HCT116 (cell line): ENCODE measurements around the gene SPR. TPM values are rescaled to one million over a fixed set of nuclear protein-coding genes. Genes with fewer than 3 reads are reported as not detected.

ENCODE experiments used
- ATAC-seq: fragments of 200-7000 bp; cut with Tn5 transposase; 2 replicates; pipeline ENCODE4 v1.9.1; 2020; ENCODE audit warnings: mild to moderate bottlenecking, moderate library complexity
- BruUV-seq: library from RNA; stranded (reverse); fragments of 400-500 nt; replicated peaks from 2 replicates; lab custom pipeline; 2021; lab: Mats Ljungman, UMichigan
- CTCF ChIA-PET: fragments of 300-600 bp; sonication (Branson Sonifier 250); formaldehyde crosslinking; loops from one replicate; lab custom pipeline; 2021; ENCODE audit warnings: antibody characterized with exemption; lab: Charles Lee
- POLR2A ChIA-PET: fragments of 300-600, 350-600 bp; sonication (Branson Sonifier 250); formaldehyde crosslinking; loops from one replicate; lab custom pipeline; 2021; ENCODE audit warnings: antibody characterized with exemption; lab: Charles Lee
- RAD21 ChIA-PET, 2 experiments: fragments of 300-600 bp; sonication (Branson Sonifier 250); formaldehyde crosslinking; loops; one replicate each; lab custom pipeline; 2023; ENCODE audit warnings: low total read pairs in 2 of 2; ENCODE audit not compliant: uncharacterized antibody in 2 of 2, unreplicated experiment in 2 of 2, low non-redundant PET in 1 of 2; lab: Charles Lee
- DNase-seq: peaks from one replicate; pipeline ENCODE4 v3.0.0-alpha.2; 2010; ENCODE audit warnings: low read depth, low spot score
- H2AFZ ChIP-seq: fragments of 200-600 bp; shearing (Covaris generic), sonication (generic); 2 replicates; pipeline ENCODE4 v1.6.1; 2017; ENCODE audit warnings: low read depth, mixed run types, mixed read lengths, antibody characterized with exemption, low read length; ENCODE audit not compliant: poor library complexity, severe bottlenecking
- H3K27ac ChIP-seq: 2 replicates; pipeline ENCODE4 v1.5.1; 2012; ENCODE audit warnings: low read depth, low read length
- H3K27me3 ChIP-seq: fragments of 200-600 bp; sonication (generic); 2 replicates; pipeline ENCODE4 v1.6.1; 2016; ENCODE audit warnings: mixed run types, low read length, mixed read lengths; ENCODE audit not compliant: insufficient read depth
- H3K36me3 ChIP-seq, 2 experiments: fragments of 200-500 bp in 1 of 2; fragments of 200-600 bp in 1 of 2; sonication (Bioruptor generic) in 1 of 2; sonication (generic) in 1 of 2; 2 replicates each; pipeline versions ENCODE4 v1.5.1 to v1.6.1; 2014 to 2016; ENCODE audit warnings: low read length in 2 of 2, inconsistent platforms in 1 of 2, mixed read lengths in 1 of 2, mixed run types in 1 of 2; ENCODE audit not compliant: insufficient read depth in 2 of 2, control insufficient read depth in 1 of 2
- H3K4me1 ChIP-seq, 2 experiments: fragments of 200-600 bp in 1 of 2; sonication (generic) in 1 of 2; 2 replicates each; pipeline versions ENCODE4 v1.5.1 to v1.6.1; 2012 to 2017; ENCODE audit warnings: low read length in 2 of 2, inconsistent platforms in 1 of 2, mild to moderate bottlenecking in 1 of 2, mixed read lengths in 1 of 2, mixed run types in 1 of 2, moderate library complexity in 1 of 2; ENCODE audit not compliant: insufficient read depth in 2 of 2, control insufficient read depth in 1 of 2
- H3K4me2 ChIP-seq: fragments of 200-600 bp; sonication (generic); 2 replicates; pipeline ENCODE4 v1.6.1; 2017; ENCODE audit warnings: mixed run types, low read length, mixed read lengths
- H3K4me3 ChIP-seq, 2 experiments: fragments of 200-600 bp in 1 of 2; sonication (generic) in 1 of 2; replicated peaks in 1 of 2; 2 replicates each; pipeline ENCODE4 v1.5.1; 2011 to 2016; ENCODE audit warnings: low read length in 2 of 2, control low read depth in 1 of 2, low read depth in 1 of 2, mild to moderate bottlenecking in 1 of 2, mixed read lengths in 1 of 2, mixed run types in 1 of 2
- H3K79me2 ChIP-seq: fragments of 200-600 bp; sonication (generic); 2 replicates; pipeline ENCODE4 v1.6.1; 2017; ENCODE audit warnings: mild to moderate bottlenecking, mixed run types, low read length, moderate library complexity, mixed read lengths; ENCODE audit not compliant: insufficient read depth
- H3K9ac ChIP-seq: fragments of 200-600 bp; sonication (generic); 2 replicates; pipeline ENCODE4 v1.6.1; 2016; ENCODE audit warnings: low read length, mixed read lengths
- H3K9me2 ChIP-seq: fragments of 200-600 bp; sonication (generic), shearing (Covaris generic); 2 replicates; pipeline ENCODE4 v1.6.1; 2017; ENCODE audit warnings: mixed run types, mild to moderate bottlenecking, moderate library complexity; ENCODE audit not compliant: insufficient read depth
- H3K9me3 ChIP-seq, 2 experiments: fragments of 200-500 bp in 1 of 2; fragments of 200-600 bp in 1 of 2; sonication (Bioruptor generic) in 1 of 2; sonication (generic) in 1 of 2; 2 replicates each; pipeline ENCODE4 v1.6.1; 2014 to 2017; ENCODE audit warnings: low read length in 2 of 2, mixed read lengths in 2 of 2, inconsistent platforms in 1 of 2, low read depth in 1 of 2, mild to moderate bottlenecking in 1 of 2, mixed run types in 1 of 2, moderate library complexity in 1 of 2; ENCODE audit not compliant: control insufficient read depth in 1 of 2, insufficient read depth in 1 of 2
- H4K20me1 ChIP-seq: fragments of 200-600 bp; sonication (generic), shearing (Covaris generic); 2 replicates; pipeline ENCODE4 v1.6.1; 2017; ENCODE audit warnings: mixed run types, mild to moderate bottlenecking, moderate library complexity; ENCODE audit not compliant: insufficient read depth
- JUND ChIP-seq: IDR thresholded peaks from 2 replicates; pipeline ENCODE4 v1.6.1; 2012
- REST ChIP-seq: IDR thresholded peaks from 2 replicates; pipeline ENCODE4 v1.6.1; 2012; ENCODE audit warnings: low read depth
- TCF7L2 ChIP-seq: IDR thresholded peaks from 2 replicates; pipeline ENCODE4 v1.7.0; 2011; ENCODE audit warnings: borderline replicate concordance, inconsistent platforms; ENCODE audit not compliant: insufficient read depth, insufficient read length; ENCODE audit errors: extremely low read depth
- intact Hi-C: fragments of 100-400 bp; cut with micrococcal nuclease; formaldehyde crosslinking; loops from 2 replicates; pipeline ENCODE4 v1.10.0; 2022
- total RNA-seq: library from RNA; stranded (reverse); gene quantifications from one replicate; pipeline ENCODE4 v1.2.1, GENCODE V29; 2021; ENCODE audit not compliant: unreplicated experiment
- TF ChIP-seq, protein P1 (sequence below), 3 experiments: fragments of 200-600 bp in 1 of 3; sonication (generic) in 1 of 3; IDR thresholded peaks in 2 of 3; conservative IDR thresholded peaks in 1 of 3; 2 replicates each; pipeline ENCODE4 v1.5.1; 2012 to 2017; ENCODE audit warnings: low read depth in 2 of 3, low read length in 2 of 3, antibody characterized with exemption in 1 of 3, borderline replicate concordance in 1 of 3, control low read depth in 1 of 3, mild to moderate bottlenecking in 1 of 3, mixed read lengths in 1 of 3, mixed run types in 1 of 3, moderate library complexity in 1 of 3; ENCODE audit not compliant: insufficient read depth in 1 of 3

Gene SPR
- total RNA-seq, 1 experiment from 2014 or later = 66.9 TPM

DNA sequence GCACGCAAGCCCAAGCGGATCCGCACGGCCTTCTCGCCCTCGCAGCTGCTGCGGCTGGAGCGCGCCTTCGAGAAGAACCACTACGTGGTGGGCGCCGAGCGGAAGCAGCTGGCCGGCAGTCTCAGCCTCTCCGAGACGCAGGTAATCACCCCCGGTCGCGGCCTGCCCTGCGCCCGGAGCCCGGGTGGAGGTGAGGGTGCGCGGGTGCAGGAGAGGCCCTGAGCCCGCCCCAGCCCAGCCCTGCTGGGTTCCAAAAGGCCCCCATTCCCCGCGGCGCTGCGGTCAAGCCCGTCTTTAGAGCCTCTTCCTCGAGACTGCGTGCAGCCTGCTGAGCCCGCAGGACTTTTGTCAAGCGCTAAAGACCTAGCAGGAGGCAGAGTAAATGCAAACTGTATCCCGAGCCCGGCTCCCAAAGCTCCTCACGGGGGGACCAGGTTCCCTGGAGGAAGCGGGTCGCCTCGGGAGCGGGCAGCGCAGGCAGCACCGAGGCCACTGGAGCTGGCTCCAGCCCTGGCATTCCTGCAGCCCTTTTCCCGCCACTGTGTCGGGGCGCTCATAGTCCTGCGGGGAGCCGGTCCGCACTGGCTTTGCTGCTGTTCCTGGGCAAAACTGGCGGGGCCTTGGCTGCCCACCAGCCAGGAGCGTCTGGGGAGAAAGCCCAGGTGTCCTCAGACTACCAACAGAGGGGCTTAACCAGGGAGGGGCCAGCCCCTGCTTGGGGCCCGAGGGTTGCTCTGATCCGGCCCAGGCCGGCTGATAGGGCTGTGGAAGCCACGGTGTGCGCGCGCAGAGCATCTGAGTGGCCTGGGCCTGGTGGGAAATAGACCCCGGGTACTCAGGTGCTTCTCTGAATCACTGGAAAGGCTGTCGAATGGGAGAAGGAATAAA, 37.4 kb downstream of the SPR start:
- intact Hi-C loops = no loop called here
- Histone ChIP-seq H3K9me3 (no peaks in the 10 kb centered on the region), H3K36me3 (no peaks in the 10 kb centered on the region), H3K27ac (no peak overlapping the region), H3K4me2 (no peak overlapping the region), H3K27me3 (no peaks in the 10 kb centered on the region), H3K79me2 (no peaks in the 10 kb centered on the region), H3K9me2 (no peaks in the 10 kb centered on the region), H2AFZ (no peak overlapping the region), H4K20me1 (no peaks in the 10 kb centered on the region), H3K4me3 (no peak overlapping the region), H3K4me1 (no peaks in the 10 kb centered on the region), H3K9ac (no peak overlapping the region)
- ATAC-seq (no peak), DNase-seq (no peak)
- TF ChIP-seq TCF7L2 (no peak), REST (no peak), JUND (no peak)
- TF ChIP-seq, protein P1, sequence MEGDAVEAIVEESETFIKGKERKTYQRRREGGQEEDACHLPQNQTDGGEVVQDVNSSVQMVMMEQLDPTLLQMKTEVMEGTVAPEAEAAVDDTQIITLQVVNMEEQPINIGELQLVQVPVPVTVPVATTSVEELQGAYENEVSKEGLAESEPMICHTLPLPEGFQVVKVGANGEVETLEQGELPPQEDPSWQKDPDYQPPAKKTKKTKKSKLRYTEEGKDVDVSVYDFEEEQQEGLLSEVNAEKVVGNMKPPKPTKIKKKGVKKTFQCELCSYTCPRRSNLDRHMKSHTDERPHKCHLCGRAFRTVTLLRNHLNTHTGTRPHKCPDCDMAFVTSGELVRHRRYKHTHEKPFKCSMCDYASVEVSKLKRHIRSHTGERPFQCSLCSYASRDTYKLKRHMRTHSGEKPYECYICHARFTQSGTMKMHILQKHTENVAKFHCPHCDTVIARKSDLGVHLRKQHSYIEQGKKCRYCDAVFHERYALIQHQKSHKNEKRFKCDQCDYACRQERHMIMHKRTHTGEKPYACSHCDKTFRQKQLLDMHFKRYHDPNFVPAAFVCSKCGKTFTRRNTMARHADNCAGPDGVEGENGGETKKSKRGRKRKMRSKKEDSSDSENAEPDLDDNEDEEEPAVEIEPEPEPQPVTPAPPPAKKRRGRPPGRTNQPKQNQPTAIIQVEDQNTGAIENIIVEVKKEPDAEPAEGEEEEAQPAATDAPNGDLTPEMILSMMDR (IDR thresholded peaks at IDR 0.05 in 2 of 3, conservative IDR thresholded peaks at IDR 0.05 in 1 of 3; ENCODE audit: borderline replicate concordance in 1 of 3, insufficient read depth in 1 of 3, low read depth in 2 of 3, low read length in 2 of 3) = no peak
- ChIA-PET RAD21 (no interaction called here), POLR2A (no interaction called here), CTCF (no interaction called here)
- no TSS peak for BruUV-seq
